AG04450 (cell line): Measurements from ENCODE around the gene NHLH1. TPM values are rescaled to one million over a fixed set of nuclear protein-coding genes. Genes with fewer than 3 reads are reported as not detected.

ENCODE experiments used
- CTCF ChIA-PET: fragments of 300-600, 350-600 bp; formaldehyde crosslinking; extraction: SDS; loops from one replicate; lab custom pipeline; 2022; ENCODE audit warnings: antibody characterized with exemption, inconsistent platforms; lab: Charles Lee
- POLR2A ChIA-PET: fragments of 350-600 bp; formaldehyde crosslinking; extraction: SDS; loops from one replicate; lab custom pipeline; 2021; ENCODE audit warnings: antibody characterized with exemption, inconsistent platforms; lab: Yijun Ruan, JAX
- DNase-seq: peaks from one replicate; pipeline ENCODE4 v3.0.0-alpha.2; 2011; ENCODE audit warnings: low read depth, low spot score
- H3K27ac ChIP-seq: one replicate; pipeline ENCODE4 v1.5.1; 2012; ENCODE audit warnings: low read depth, low read length, control low read depth
- H3K27me3 ChIP-seq: one replicate; pipeline ENCODE4 v1.6.0; 2012; ENCODE audit warnings: low read length; ENCODE audit not compliant: control insufficient read depth, insufficient read depth
- H3K4me3 ChIP-seq: 2 replicates; pipeline ENCODE4 v1.5.1; 2011; ENCODE audit warnings: mild to moderate bottlenecking, low read depth, low read length, control low read depth
- H3K9me3 ChIP-seq: 2 replicates; pipeline ENCODE4 v1.5.1; 2012; ENCODE audit warnings: low read length; ENCODE audit not compliant: control insufficient read depth, insufficient read depth
- CTCF ChIP-seq: IDR thresholded peaks from 2 replicates; pipeline ENCODE4 v1.5.1; 2011; ENCODE audit warnings: low read depth, low read length, control low read depth, inconsistent platforms
- polyA plus RNA-seq: library from polyadenylated mRNA; depleted of rRNA; stranded (reverse); fragments of >200 nt; gene quantifications from 2 replicates; pipeline ENCODE4 v1.2.3, GENCODE V29; 2011

Gene NHLH1
- polyA plus RNA-seq, 1 experiment, result 0.35 TPM

- Histone ChIP-seq H3K27me3 (no peaks in the 10 kb centered on the region), H3K4me3 (no peak overlapping the region), H3K9me3 (no peaks in the 10 kb centered on the region), H3K27ac (no peak overlapping the region)
- ChIA-PET CTCF (interaction anchor here (0.6 to 4.0 kb wide), 5 partner anchors 8 to 1525 kb away, joined by 3 to 23 read pairs (median 3); no protein-coding TSS in a partner anchor), POLR2A (interaction anchor here (0.7 kb wide), 1 partner anchor 128 kb away, joined by 5 read pairs; no protein-coding TSS in a partner anchor)
- no peak for DNase-seq
- TF ChIP-seq CTCF, result no peak
These were observed 20.4 kb upstream of the NHLH1 start for GRCh38 chr1:160346463-160346862.

DNA sequence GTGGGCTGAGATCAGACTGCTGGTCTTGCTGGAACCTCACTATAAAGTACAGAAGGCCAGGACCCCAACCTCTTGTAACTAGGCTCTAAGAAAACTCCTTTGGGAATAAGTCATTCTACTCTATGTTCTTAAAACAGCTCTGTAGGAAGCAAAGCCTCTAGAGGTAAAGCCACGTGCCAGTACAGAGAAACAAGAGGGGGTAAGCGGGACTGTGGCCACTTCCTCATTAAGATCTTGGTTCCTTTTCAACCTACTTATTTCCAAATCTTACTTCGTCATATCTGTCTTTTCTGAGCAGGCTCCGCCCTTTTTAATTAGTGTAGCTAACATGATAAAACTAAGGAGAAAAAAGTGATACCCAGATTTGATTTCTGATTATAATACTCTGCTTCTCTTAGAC is 19.9 kb upstream of the NHLH1 start:
- Histone ChIP-seq H3K9me3 (no peaks in the 10 kb centered on the region), H3K4me3 (no peak overlapping the region), H3K27me3 (no peaks in the 10 kb centered on the region), H3K27ac (no peak overlapping the region)
- DNase-seq, result no peak
- POLR2A ChIA-PET, result no interaction called here
- CTCF ChIA-PET, result interaction anchor here (0.6 to 4.0 kb wide), 5 partner anchors 7 to 1524 kb away, joined by 3 to 23 read pairs (median 3); no protein-coding TSS in a partner anchor
- TF ChIP-seq CTCF, result no peak

- no peak for TF ChIP-seq CTCF
- no peaks in the 10 kb centered on the region for H3K9me3 ChIP-seq
- no peak overlapping the region for H3K4me3 ChIP-seq
- no peak overlapping the region for H3K27ac ChIP-seq
- DNase-seq, result no peak
- H3K27me3 ChIP-seq, result no peaks in the 10 kb centered on the region
- CTCF ChIA-PET, result interaction anchor here (0.9 to 7.3 kb wide), 5 partner anchors 26 to 265 kb away, joined by 3 to 74 read pairs (median 4); partner anchors contain the start of gene PEX19
- POLR2A ChIA-PET, result no interaction called here
These were observed 15.2 kb upstream of the NHLH1 start for GRCh38 chr1:160351629-160352028.

DNA sequence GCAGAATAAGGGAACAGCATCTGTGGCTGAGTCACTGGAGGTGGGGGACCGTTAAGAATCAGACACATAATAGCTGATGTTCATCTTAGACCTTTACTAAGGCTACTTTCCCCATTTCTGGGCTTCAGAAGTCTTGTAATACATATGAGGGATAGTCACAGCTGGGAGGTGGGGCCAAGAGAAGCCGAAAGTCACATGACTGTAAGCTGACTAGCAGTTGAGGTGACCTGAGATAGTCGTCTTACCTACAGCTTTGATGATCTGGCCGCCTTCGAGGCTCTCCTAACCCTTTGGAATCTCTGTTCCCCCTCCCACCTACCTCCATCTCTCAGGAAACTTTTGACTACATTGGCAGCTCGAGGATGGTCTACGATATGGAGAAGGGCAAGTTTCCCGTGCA is 14.3 kb upstream of the NHLH1 start:
- ChIA-PET POLR2A (no interaction called here), CTCF (interaction anchor here (1.1 to 7.3 kb wide), 7 partner anchors 8 to 274 kb away, joined by 3 to 74 read pairs (median 4); partner anchors contain the start of genes COPA and NCSTN)
- H3K27me3 ChIP-seq, result no peaks in the 10 kb centered on the region
- no peak overlapping the region for H3K4me3 ChIP-seq
- no peak for TF ChIP-seq CTCF
- no peak for DNase-seq
- H3K27ac ChIP-seq, result no peak overlapping the region
- H3K9me3 ChIP-seq, result no peaks in the 10 kb centered on the region

DNA sequence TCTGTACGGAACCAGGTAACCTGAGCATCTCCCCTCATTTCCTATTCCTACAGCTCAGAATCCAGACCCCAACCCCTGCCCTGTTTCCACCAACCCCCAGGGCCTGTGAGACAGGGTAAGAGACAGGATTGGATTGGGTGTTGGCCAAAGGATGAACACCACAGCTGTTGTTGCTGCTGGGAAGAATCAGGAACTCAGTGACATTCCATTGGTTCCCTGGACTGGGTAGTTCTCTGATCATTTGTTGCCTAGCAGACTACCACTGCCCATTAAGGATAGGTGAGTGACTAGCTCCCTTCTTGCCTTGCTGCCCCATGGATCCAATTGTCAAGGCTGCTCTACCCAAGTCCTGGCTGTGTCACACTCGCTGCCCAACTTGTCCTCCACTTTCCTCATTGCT is 13.6 kb upstream of the NHLH1 start:
- CTCF ChIA-PET, result interaction anchor here (1.1 to 7.3 kb wide), 6 partner anchors 8 to 275 kb away, joined by 3 to 74 read pairs (median 3); partner anchors contain the start of genes COPA and NCSTN
- no peak for DNase-seq
- H3K4me3 ChIP-seq, result no peak overlapping the region
- POLR2A ChIA-PET, result no interaction called here
- no peak overlapping the region for H3K27ac ChIP-seq
- H3K27me3 ChIP-seq, result no peaks in the 10 kb centered on the region
- no peak for TF ChIP-seq CTCF
- H3K9me3 ChIP-seq, result no peaks in the 10 kb centered on the region
